Activated T-helper 1 cell treated with Interleukin-2 at 50 U/mL for 16 hours (primary cell): ENCODE results near the gene FMN1.

Source experiments
- DNase-seq: peaks from one replicate; pipeline ENCODE4 v3.0.0-alpha.2; 2020; ENCODE audit warnings: low read depth

The FMN1 gene

DNA sequence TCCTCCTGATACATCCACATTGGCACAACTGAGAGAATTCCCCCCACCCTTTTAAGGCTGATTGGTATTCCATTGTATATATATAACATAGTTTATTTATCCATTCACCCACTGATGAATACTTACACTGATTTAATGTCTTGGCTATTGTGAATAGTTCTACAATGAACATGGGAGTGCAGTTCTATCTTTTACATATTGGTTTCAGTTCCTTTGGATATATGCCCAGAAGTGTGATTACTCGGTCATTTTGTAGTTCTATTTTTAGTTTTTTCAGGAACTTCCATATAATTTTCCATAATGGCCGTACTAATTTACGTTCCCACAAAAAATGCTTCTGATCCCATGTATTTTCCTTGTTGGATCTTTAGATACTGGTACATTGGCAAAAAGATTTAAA is 135.3 kb downstream of the FMN1 start:
- DNase-seq: no peak

DNA sequence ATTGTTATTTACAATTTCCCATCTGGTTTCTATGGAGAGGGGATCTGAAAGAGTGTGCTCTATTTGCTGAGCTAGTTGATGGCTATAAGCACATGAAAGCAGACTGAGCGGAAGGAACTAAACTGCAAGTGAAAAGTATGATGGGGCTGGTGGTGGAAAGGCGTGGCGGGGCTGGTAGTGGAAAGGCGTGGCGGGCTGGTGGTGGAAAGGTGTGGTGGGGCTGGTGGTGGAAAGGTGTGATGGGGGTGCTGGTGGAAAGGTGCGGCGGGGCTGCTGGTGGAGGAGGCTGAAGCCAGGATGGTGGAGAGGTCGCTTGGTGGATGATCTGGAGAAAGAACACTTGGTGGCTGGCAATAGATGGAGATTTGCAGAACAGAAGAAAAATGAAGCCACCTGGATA is 136.7 kb downstream of the FMN1 start:
- DNase-seq: no peak

DNA sequence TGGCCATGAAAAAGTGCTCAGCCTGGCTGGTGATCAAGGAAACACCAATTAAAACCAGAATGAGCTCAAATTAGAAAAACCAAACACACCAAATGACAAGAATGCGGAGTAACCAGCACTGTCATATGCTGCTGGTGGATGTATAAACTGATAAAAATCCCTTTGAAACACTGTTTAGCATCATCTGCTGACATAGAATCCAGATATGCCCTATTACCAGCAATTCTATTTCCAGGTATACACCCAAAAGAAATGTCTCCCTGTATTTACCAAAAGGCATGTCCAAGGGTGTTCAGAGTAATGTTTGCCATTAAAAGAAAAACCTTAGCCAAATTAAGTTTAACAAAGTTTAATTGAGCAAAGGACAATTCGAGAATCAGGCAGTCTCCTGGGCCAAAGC is 138.6 kb downstream of the FMN1 start:
- no peak for DNase-seq

DNA sequence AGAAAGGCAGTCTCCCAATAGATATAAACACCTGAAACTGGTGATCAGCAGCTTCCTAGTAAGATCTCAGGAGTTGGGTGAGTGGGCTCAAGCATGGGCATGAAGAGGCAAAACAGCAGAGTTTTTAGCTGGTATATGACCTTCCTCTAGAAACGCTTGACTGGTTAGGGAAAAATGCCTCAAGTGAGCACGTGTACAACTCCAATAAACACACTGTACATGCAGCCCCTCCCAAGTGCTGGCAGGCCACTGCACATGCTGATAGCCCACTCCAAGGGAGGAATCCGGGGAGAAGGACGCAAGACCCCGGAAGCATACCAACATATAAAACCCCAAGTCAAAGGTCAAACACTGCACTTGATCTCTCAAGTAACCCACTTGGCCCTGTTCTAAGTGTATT is 143.0 kb downstream of the FMN1 start:
- no peak for DNase-seq

DNA sequence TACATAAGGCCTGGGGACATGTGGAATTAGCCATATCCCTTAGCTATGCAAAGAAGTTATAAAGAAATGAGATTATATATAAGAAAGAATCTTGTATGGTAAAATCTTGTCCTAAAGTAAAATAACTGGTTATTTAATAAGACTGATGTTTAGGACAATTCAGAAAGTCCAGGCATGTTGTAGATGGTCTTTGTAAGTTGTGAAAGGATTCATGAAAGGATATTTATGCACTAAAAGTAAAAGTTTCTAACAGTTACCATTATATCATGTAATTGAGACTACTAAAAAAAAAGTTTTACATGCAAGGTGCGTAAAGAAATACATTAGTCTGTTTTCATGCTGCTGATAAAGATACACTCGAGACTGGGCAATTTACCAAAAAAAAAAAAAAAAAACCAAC is 146.3 kb downstream of the FMN1 start:
- no peak for DNase-seq

DNA sequence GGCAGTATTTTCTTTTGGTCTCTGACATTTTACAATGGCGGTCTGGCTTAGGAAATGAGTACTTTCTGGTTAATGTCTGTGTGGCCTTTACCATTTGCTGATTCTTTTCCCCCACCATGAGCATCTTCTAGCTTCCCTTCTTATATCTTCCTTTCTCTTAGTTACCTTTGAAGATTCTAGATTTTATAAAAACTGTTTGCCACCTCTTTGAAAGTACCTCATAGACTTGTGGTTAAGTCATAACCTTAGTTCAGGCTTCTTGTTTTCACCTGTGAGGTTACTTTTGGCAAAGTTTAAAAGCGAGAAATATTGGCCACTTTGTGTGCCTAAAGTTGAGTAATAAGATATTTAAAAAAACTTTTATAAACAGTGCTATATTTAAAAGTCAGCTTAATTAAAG is 147.4 kb downstream of the FMN1 start:
- no peak for DNase-seq

DNA sequence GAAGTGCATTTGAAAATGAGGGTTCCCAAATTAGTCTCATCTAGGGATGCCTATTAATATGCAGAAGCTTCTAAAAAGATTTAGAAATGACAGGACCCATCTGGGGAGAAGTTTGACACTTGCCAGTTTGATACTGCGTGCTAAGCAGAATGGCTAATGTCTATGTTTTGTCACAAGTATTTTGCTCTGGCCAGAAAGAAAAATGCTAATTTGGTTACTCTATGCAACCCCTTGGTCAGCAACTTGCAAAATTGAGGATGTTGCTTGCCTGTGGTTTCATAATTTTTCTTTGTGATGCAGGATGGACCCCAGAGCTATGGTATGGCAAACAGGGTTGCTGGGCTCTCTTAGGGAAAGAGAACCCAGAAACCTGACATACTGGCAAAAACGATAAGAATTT is 148.2 kb downstream of the FMN1 start:
- DNase-seq: no peak

DNA sequence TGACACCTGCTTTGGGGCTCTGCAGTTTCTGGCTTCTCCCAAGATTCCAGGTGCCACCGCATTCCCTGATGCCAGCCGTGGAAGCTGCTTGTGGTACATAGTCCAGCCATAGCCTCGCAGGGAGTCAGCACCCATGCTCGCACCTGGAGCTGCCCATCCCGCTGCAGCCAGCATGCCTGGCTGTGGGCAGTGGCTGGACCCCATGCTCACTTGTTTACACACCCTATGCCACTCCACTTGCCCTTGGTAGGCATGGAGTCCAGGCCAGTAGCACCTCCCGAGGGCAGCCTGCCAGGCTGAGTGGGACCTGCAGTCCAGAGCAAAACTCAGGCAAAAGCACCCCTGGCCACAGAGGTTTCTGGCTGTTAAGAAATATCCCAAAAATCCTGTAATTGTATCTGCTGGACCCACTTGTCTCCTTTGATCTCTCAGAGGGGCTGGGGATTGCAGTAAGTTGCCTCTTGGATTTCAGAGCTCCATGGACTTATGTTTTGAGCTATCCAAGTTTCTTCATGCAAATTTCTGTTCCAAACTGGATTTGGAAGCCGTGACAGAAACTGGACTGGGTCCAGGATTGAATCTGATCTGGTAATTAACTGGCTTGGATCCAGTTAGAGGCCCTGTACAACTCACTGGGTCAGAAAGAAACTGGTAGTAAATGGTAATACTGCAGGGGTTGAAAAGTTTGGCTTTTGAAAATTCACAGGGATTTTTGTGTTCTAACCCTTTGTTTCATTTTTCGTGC is 149.3 kb downstream of the FMN1 start:
- no peak for DNase-seq

DNA sequence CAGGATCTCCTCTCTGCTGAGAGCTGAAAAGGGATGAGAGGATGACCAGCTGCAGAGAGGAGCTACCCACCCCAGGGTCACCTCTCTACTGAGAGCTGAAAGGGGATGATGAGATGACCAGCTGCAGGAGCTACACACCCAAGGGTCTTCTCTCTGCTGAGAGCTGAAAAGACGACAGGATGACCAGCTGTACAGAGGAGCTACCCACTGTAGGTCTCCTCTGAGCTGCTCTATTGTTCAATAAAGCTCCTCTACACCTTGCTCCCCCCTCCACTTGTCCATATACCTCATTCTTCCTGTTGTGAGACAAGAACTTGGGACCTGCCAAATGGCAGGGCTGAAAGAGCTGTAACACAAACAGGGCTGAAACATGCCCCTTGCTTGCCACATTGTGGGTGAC is 149.9 kb downstream of the FMN1 start:
- DNase-seq: no peak

DNA sequence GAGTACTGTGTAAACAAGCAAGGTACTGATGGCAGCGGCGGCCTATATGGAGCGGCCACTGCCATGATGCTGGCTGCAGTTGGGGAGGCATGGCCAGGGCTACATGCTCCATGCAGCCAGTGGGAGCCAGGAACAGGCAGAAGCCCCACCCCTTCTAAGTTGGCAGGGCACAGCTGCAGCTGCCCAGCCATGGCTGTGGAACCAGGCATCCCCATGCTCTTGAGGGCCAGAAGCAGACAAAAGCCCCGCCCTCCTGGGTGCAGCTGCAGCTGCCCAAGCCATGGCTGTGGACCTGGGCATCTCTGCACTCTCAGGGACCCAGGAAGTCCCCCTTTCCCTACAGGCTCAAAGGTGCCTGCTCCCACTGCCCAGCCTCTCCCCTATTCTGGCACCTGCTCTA is 150.9 kb downstream of the FMN1 start:
- no peak for DNase-seq

DNA sequence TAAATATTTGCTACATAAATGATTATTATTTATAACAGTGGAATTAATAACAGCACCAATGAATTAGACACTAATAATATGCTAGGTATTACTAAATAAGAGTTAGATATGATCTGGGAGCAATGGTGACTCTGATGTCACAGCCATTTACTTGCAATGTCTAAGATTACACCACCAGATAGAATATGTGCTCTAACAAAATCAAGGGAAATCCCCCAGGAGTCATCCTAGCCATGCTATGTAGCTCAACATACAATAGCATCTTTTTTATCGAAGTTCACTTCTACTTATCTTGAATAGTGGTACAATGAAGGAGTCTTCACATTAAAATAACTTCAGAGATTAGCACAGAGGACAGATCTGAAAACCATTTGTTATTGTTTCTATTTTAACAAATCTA is 154.0 kb downstream of the FMN1 start:
- DNase-seq: no peak

DNA sequence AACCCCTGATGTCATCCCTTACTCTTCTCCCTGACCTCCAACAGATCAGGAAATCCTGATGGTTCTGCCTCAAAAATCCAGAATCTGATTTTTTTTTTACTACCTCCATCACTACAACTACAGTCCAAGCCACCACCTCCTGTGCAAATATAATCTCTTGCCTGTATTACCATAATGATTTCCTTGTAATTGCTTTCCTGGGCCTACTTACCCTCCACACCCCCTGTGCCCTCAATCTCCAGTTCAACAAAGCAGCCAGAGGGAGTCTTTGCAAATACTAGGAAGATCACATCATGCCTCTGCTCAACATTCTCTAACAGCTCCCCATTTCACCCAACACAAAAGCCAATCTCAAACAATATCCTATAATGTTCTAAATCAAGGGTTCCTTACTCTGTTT is 159.9 kb downstream of the FMN1 start:
- no peak for DNase-seq

DNA sequence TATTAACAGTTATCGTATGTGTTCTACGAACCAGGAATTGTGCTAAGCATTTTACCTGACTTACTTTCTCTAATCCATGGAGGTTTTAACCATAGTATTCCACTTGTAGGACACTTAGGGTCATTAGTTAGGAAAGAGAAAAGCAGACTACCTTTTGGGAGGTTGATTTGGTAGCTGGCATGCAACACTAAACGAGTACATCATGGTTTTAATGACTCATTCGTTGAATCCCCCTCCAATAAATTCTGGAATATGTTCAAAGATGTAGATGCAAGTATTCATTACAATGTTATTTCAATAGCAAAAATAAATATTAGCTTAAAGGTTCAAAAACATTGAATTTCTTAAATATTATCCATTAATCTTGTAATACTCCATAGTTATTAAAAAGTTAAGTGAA is 162.5 kb downstream of the FMN1 start:
- DNase-seq: no peak

DNA sequence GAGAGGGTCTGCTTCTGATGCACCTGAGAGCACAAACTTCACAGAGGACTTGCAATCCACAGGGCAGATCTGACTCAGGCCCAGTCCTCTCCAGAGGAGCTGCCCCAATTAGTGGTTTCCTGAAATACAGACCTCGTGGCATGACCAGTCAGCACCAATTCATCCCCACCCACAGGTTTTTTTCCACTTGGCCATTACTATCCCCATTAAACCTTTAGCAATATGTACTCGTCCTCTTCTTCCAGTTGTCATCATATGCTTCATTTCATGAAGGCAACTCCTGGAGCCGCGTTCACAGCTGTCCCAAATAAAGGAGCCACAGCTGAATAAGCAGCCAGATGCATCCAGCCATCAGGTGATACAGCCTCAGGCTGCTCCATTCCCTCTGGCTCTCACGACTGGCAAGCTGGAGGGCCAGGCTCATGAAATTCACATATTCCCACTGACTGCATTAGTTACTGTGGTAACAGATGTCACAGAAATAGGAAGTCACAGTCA is 163.1 kb downstream of the FMN1 start:
- DNase-seq: no peak

DNA sequence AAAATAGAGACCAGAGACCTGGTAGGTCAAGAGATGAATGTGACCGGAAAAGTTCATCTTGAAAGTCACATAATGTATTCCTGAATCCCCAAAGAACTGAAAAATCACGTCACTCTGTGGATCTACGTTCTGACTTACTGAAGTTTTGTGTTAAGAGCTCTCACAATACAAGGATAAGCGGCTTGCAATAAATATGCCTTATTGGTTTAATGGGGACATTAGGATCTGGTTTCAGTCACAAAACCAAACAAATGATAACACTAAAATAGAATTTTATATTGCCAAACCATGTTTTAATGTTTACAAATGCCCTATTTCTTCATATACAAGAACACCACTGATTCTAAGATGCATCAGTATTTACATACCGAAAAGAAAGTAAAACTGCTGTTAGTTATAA is 164.2 kb downstream of the FMN1 start:
- DNase-seq: no peak

DNA sequence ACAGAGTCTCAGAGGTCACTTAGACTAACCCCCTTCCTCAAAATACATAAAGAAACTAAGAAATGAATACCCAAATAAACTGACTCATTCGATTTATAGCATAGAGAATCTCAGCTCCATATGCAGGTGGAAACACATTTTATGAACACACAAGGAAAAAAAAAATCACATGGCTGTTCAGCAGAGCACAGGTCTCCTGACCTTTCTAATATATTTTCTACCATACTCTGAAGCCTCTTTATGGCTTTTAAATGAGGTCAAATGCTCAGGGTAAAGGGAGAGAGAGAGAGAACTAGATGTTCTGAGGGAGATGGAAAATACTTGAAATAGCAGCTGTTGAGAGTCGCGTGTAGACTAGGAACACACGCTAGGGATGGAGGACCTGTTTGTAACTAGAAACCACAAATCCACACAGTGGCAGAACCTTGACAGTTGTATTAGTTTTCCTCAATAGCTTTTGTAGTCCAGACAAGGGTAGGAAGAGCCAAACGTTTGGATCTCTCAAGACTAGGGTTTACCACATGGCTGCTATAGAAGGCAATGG is 165.3 kb downstream of the FMN1 start:
- no peak for DNase-seq

DNA sequence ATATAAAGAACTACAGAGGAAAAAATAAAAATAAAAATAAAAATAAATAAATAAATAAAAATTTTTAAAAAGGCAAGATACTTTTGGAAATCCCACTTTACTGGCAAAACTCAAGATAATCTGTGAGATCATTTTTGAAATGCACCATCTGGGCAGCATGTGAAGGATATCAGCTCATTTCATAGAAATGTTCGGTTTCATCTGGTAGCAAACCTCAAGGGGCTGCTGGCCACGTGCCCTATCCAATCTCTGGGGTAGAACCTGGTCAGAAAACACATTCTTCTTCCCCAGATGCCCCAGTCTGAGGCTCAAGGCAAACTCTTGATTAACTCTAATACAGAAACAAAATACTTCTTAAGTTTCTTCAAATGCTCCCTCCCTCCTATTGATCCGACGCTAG is 166.0 kb downstream of the FMN1 start:
- DNase-seq: no peak

DNA sequence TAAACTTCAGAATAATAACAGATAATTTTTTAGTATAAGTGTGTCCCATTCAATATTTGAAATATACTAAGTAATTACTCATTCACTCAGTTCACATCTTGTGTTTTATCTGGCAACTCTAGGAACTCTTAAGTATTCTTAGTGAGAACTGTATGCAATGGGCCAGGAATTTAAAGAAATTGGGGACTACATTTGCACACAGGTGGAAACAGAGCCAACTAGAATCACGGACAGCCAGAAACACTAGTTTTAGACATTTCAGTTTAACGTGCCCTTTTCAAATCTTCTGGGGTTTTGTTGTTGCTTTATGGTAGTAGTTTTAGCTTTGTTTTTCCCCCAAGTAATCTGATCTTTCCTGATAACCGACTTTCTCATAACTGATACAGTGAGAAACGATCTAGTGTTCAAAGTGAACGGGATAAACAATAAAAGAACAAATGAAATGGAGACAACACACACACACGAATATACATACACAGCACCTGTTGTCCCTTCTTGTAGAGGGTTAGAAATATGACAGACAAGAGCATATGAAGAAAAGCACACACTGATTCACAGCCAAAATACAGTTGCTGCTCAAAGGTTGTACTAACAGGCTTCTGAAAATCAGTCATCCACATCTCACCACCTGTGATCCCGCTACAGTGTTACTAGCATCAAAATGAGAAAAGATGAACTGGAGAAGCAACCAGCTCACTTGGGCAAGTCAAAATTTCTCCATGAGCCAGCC is 167.0 kb downstream of the FMN1 start:
- DNase-seq: no peak

DNA sequence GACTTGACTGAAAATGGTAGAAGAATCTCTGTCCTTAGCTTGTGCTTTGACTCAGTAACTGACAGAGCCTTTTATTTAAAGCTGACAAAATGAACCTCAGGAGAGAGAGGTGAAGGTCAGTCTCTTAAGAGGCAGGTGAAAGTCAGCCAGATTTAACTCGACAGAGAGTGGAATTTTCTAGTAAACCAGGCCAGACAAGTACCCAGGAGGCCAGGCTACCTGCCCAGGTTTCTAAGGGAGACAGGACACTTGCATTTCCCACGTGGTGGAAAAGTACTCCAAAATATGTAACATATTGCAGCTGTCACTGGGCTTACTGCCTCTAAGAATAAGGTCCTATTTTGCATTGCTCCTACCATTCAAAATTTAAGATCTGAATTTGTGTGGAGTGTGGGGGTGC is 167.9 kb downstream of the FMN1 start:
- no peak for DNase-seq

DNA sequence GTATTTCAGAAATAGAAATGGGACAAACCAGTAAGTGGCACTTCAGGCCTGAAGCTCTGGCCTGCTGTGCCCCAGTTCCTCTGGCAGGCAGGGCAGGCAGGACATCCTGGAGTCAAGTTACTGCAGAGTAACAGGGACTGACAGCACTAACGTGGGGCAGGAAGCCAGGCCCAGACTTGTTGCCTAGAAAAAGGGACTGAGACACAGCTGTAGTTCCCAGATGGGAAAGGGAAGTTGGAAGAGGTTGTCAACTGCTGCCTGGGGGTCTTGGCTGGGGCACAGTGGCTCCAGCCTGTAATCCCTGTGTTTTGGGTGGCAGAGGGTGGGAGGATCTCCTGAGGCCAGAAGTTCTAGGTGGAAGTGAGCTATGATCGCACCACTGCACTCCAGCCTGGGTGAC is 171.9 kb downstream of the FMN1 start:
- no peak for DNase-seq

DNA sequence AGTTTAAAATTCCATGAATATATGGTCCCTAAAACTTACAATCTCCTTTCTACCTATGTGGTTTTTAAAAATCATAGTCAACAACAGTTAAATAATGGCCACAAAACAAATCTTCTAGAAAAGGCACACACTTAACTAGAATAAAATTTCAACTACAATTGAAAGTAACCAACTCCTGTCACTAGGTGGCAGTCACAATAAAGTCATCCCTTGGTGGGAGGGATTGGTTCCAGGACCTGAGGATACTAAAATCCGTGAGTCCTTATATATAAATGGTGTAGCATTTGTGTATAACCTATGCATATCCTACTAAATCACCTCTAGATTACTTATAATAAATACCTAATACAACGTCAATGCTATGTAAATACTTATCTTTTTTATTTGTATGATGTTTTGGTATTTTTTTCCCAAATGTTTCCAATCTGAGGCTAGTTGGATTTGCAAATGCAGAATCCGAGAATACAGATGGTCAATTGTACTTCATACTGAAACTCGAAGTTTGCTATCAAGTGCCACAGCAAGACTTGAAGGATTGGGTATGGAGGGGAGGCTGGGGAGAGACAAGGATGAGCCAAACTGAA is 172.6 kb downstream of the FMN1 start:
- no peak for DNase-seq

DNA sequence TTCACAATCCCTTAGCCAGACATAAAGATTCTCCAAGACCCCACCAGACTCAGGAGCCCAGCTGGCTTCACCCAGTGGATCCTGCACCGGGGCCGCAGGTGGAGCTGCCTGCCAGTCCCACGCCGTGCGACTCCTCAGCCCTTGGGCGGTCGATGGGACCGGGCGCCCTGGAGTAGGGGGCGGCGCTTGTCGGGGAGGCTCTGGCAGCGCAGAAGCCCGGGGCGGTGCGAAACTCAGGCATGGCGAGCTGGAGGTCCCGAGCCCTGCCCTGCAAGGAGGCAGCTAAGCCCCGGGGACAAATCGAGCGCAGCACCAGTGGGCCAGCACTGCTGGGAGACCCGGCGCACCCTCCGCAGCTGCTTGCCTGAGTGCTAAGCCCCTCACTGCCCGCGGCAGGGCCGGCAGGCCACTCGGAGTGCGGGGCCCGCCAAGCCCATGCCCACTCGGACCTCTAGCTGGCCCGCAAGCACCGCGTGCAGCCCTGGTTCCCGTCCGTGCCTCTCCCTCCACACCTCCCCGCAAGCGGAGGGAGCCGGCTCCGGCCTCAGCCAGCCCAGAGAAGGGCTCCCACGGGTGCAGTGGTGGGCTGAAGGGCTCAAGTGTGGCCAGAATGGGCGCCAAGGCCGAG is 175.0 kb downstream of the FMN1 start:
- DNase-seq: no peak
